GM18502 (cell line): ENCODE measurements around the gene SMAD3.

Experiments used
- ATAC-seq: cut with Tn5 transposase; IDR thresholded peaks from one replicate; pipeline ENCODE4 v1.9.1; 2021; ENCODE audit warnings: mild to moderate bottlenecking; ENCODE audit not compliant: unreplicated experiment, poor library complexity

The SMAD3 gene

GRCh38 chr15:67189326-67190051 is 124.1 kb downstream of the SMAD3 start:
- no peak for ATAC-seq

DNA sequence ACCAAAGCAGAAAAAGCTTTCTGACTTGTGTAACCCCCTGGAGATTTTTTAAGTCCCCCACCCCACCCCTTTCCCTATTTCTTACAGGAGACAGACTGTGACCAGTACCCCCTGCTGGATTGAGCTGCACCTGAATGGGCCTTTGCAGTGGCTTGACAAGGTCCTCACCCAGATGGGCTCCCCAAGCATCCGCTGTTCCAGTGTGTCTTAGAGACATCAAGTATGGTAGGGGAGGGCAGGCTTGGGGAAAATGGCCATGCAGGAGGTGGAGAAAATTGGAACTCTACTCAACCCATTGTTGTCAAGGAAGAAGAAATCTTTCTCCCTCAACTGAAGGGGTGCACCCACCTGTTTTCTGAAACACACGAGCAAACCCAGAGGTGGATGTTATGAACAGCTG is 124.9 kb downstream of the SMAD3 start:
- ATAC-seq: no peak

DNA sequence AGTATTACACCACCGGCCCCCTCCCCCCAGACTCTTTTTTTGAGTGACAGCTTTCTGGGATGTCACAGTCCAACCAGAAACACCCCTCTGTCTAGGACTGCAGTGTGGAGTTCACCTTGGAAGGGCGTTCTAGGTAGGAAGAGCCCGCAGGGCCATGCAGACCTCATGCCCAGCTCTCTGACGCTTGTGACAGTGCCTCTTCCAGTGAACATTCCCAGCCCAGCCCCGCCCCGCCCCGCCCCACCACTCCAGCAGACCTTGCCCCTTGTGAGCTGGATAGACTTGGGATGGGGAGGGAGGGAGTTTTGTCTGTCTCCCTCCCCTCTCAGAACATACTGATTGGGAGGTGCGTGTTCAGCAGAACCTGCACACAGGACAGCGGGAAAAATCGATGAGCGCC is 125.4 kb downstream of the SMAD3 start:
- no peak for ATAC-seq

DNA sequence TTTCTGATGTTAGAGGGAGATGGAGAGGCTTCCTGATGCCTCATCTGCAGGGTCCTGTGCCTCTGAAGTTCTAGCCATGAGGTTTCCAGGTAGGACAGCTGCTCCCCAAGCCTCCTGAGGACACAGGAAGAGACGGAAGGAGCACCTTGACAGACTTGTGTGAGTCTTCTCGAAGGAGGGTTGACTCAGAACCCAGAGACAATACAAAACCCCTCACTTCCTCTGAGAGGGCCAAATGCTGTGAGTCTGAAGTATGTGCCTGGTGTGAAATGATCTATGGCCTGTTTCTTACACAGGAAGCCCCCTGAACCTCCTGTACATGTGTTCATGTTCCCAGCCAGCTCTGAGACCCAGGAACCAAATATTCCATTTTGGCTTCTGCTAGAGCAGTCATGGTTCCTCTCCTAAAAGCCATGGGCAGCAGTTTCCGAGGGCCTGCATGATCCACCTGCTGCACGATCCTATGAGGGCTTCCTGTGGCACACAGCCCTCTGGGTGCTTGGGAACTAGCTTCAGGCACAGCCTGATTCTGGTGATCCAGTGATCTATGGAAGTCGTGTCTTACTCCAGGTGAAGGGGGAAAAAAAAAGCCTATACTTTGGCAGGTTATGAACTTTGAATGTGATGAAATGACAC is 126.9 kb downstream of the SMAD3 start:
- ATAC-seq: no peak

- no peak for ATAC-seq
These were observed 128.0 kb downstream of the SMAD3 start for GRCh38 chr15:67193223-67193990.

DNA sequence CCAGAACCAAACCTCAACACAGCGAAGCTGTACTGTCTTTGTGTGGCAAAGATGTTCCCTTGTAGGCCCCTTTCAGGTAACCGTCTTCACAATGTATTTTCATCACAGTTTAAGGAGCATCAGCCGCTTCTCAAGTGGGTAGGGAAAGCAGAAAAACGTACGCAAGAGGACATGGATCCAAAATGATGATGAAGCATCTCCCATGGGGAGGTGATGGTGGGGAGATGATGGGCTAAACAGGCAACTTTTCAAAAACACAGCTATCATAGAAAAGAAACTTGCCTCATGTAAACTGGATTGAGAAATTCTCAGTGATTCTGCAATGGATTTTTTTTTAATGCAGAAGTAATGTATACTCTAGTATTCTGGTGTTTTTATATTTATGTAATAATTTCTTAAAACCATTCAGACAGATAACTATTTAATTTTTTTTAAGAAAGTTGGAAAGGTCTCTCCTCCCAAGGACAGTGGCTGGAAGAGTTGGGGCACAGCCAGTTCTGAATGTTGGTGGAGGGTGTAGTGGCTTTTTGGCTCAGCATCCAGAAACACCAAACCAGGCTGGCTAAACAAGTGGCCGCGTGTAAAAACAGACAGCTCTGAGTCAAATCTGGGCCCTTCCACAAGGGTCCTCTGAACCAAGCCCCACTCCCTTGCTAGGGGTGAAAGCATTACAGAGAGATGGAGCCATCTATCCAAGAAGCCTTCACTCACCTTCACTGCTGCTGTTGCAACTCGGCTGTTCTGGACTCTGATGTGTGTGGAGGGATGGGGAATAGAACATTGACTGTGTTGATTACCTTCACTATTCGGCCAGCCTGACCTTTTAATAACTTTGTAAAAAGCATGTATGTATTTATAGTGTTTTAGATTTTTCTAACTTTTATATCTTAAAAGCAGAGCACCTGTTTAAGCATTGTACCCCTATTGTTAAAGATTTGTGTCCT is 129.0 kb downstream of the SMAD3 start:
- ATAC-seq: no peak

DNA sequence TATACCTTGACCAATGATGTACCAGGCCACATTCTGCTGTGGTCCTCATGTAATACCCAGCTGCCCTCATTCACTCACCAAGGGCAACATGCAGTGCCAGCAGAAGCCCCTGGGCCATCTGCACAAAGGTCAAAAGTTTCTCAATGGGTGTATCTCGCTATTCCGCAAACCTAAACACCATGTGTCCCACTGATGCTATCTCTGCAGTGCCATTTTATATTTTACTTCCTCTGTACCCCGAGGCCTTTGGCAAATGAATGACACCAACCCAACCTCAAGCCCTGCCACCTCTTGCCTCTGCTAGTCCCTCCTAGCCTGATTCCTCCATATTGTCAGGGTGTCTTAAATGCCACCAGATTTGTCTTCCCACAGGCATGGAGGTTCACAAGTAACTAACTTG is 129.9 kb downstream of the SMAD3 start:
- ATAC-seq: no peak

- no peak for ATAC-seq
These were observed 130.8 kb downstream of the SMAD3 start for GRCh38 chr15:67196222-67196621.

DNA sequence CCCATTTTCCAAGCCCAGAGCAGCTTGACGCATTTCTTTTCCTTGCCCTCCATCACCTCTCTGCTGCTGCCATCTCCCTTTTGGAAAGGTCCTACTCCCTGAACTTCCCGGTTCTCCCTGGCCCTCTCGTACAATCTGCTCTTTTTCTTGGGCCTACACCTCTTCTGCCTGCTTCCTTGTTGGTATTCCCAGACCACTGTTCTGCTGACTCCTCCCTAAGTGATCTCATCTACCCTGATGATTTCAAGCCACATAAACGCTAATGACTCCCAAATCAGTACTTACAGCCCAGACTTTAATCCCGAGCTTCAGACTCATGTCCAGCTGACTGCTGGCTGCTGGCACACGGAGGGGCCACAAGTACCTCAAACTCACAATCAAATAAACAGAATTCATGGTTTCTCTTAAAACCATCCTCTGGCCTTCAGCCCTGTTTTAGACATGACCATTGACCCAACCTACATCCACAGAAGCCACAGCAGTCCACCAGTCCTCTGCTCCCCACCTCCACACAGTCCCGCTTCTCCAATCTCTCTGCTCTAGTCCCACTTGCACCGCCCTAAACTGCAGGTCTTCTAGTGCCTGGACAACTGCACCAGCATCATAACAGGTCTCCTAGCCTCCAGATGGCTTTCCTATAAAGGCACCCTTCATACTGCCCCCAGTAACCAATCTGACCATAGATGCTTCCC is 131.4 kb downstream of the SMAD3 start:
- no peak for ATAC-seq

DNA sequence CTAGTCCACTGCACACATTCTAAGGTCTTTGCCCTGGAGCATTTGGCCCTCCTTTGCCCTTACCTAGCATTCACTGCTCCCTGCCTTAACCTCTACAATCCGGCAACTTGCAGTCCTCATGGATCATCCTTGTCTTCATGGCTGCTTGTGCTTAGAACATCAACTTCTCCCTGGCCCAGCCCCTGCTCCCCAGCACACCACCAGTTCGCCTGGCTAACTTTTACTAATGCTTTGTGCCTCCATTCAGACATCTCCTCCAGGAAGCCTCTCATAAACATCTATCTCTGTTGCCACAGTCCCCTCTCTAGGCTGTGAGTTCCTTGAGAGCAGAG is 131.9 kb downstream of the SMAD3 start:
- ATAC-seq: no peak

- no peak for ATAC-seq
These were observed 132.9 kb downstream of the SMAD3 start for GRCh38 chr15:67198157-67198754.

DNA sequence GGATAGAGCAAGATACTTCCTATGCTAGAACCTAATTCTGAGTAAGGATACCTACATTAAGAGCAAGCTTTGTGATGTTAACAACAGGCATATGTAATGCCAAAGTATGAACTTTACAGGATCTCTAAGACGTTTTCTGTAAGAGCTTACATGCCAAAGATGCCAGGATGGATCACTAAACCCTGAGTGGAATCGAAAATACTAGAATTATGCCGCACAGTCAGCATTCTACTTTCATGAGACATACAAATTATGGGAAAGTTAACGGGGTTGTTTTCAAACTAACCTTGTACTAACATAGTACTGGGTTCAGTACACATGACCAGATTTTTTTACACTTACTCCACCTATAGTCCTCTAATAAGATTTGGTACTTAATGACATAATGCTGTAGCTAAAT is 134.0 kb downstream of the SMAD3 start:
- ATAC-seq: no peak

DNA sequence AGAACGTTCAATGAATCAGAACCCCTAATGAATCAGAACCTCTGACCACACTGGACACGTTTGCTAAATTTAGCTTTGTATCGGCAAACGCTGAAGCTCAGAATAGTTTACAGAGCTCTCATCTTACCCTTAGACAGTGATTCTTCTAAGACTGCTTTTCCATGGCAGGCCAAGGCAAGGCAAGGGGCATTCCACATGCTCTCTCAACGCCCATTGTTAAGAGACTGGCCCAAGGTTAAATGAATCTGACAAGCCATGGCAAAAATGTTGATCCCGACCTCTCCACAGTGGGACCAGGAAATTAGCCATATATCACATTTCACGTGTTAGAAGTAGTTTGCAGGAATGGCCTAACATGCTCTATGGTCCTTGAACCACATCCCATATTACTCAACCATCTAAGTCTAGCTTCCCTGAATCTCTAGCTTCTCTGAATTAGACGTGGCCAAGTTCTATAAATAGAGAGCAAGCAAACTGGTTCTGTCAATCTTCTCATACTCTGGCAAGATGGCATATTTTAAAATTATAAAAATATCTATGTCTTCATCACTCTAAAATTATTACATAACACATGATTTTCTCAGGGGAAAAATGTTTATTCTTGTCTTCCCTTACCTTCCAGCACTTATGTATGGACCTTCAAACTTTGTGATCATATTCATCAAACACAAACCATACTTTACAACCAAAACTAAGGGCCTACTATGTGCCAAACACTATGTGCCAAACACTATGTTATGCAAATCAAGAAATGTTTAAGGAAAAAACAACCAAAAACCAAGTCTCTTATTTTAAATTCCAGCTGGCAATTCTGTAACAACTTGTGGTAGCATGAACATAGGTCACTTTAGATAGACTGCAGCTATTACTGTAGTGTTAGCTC is 134.7 kb downstream of the SMAD3 start:
- ATAC-seq: no peak

GRCh38 chr15:67201136-67201535 is 135.7 kb downstream of the SMAD3 start:
- no peak for ATAC-seq

- no peak for ATAC-seq
These were observed 136.7 kb downstream of the SMAD3 start for GRCh38 chr15:67202091-67202490.

- no peak for ATAC-seq
These were observed 137.6 kb downstream of the SMAD3 start for GRCh38 chr15:67202991-67203390.

DNA sequence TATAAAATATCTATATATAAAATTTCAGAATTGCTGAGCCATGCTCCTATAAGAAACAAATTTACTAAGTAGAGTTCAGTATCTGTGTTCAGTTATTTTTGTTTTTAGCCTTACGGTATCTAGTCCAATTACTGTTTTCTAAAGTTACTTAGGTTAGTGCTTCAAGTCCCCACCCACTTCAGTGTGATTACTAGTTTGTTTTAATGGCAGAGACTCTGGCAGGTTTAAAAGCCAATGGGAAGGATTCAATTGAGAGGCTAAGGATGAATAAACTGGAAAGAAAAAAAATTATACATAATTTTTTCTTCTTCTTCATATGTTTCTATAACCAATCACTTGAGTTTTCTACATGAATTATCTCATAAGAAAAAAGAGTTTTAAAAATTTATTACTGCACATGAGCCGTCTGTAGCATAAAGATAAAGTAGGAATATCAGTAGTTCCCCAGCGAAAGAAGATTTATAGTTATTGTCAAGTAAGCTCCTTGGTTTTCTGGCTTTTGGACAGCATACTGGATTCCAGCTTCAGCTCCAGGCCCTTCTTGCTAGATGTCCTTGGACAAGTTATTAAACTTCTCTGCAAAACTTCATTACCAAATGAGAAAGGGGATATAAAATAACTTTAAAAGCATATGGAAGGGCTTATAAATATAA is 142.3 kb downstream of the SMAD3 start:
- no peak for ATAC-seq

DNA sequence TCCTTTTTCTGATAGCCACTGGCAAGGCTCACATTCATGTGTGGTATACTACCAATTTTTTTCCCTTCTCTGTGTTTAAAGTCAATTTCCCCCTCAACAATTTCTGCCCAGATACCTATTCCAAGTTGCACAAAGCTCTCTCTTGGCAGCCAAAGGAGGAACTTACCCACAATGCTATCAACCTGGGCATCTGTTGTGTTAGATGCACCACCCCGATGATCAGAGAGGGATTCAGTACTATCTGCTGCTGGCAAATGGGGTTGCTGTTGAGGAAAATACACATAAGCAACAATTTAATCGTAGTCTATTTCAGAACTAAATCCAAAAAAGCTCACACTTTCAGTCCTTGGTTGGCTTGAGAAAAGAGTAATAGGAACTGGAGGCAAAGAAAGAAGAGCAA is 143.0 kb downstream of the SMAD3 start:
- ATAC-seq: no peak
